Measurements from ENCODE around the gene PNN. TPM values are rescaled to one million over a fixed set of nuclear protein-coding genes. Genes with fewer than 3 reads are reported as not detected.
A peak's percentile ranks its signal among the peaks of the same experiment; 100 is the strongest.

The PNN gene
- total and polyA plus RNA-seq, 9 of the 15 experiments (the other 6 are each of a cell fraction or from before 2014, with no cell fraction given), result 30.2 to 188 (median 69.7) TPM

GRCh38 chr14:39181693-39182047, 6.6 kb downstream of the PNN start:
- no peak for ATAC-seq

More at GRCh38 chr14:39181693-39182047, 6.6 kb downstream of the PNN start:
- no peak overlapping the region for H3K4me3 ChIP-seq
- in situ Hi-C loops (cut with MboI), result no loop called here
- POLR2A ChIA-PET, result interaction anchor here (0.8 to 1.4 kb wide), 4 partner anchors 9 to 200 kb away, joined by 3 to 11 read pairs (median 4); partner anchors contain the start of gene TRAPPC6B
- peaks cover 22% of the 10 kb centered on the region for H3K79me2 ChIP-seq (ENCODE audit: control insufficient read depth, insufficient read depth, low read length)
- H3K9me3 ChIP-seq (replicated peaks; ENCODE audit: control insufficient read depth, insufficient read depth, low read depth, low read length), result no peaks in the 10 kb centered on the region
- intact Hi-C loops (cut with micrococcal nuclease), result no loop called here
- no peaks in the 10 kb centered on the region; a peak in 1 of 5 replicates for H3K4me1 ChIP-seq (replicated peaks in 1 of 2; ENCODE audit: control insufficient read depth in 2 of 2, insufficient read depth in 2 of 2, low read length in 2 of 2)
- FAIRE-seq (no peak), DNase-seq (ENCODE audit: extremely low read depth in 1 of 4, low spot score in 3 of 4) (no peak)
- TF ChIP-seq RBFOX2 (IDR thresholded peaks at IDR 0.05; ENCODE audit: low read depth, low read length) (peak; percentile 47), FOXM1 (IDR thresholded peaks at IDR 0.05; ENCODE audit: low read depth) (no peak), FOXM1 (CRISPR knock-in tag; IDR thresholded peaks at IDR 0.05; ENCODE audit: low read depth) (no peak), CTBP1 (IDR thresholded peaks at IDR 0.05; ENCODE audit: borderline replicate concordance) (no peak), SUPT5H (IDR thresholded peaks at IDR 0.05) (peak; percentile 24; the same call in 1 of the 2 replicates), HMGXB4 (CRISPR knock-in tag; IDR thresholded peaks at IDR 0.05) (no peak), POLR2A (conservative IDR thresholded peaks at IDR 0.05) (peak; percentile 16), POLR2B (IDR thresholded peaks at IDR 0.05; ENCODE audit: low read depth, partially characterized antibody) (peak; percentile 11), ARHGAP35 (IDR thresholded peaks at IDR 0.05; ENCODE audit: partially characterized antibody) (no peak)
- no TSS peak for BruUV-seq (replicated peaks)
- no peaks in the 10 kb centered on the region for H3K27me3 ChIP-seq (ENCODE audit: control insufficient read depth in 2 of 2, insufficient read depth in 2 of 2, low read length in 2 of 2)
- no peak overlapping the region for H3K27ac ChIP-seq (ENCODE audit: extremely low read depth, low read depth, low read length)
- CTCF ChIA-PET (ENCODE audit: low intra/inter-chr PET ratio), result no interaction called here
- no peaks in the 10 kb centered on the region for H4K20me1 ChIP-seq (replicated peaks; ENCODE audit: control insufficient read depth, insufficient read depth, low read length)
- no peak overlapping the region for H3K4me2 ChIP-seq (ENCODE audit: insufficient read depth, low read length)
- no peak overlapping the region for H2AFZ ChIP-seq (ENCODE audit: low read depth, low read length)
- H3K9ac ChIP-seq (ENCODE audit: insufficient read depth in 1 of 2, low read depth in 2 of 2, low read length in 2 of 2), result no peak overlapping the region
- H3K9me1 ChIP-seq (ENCODE audit: control insufficient read depth, insufficient read depth, low read length), result no peaks in the 10 kb centered on the region
- H3K36me3 ChIP-seq (ENCODE audit: control insufficient read depth, insufficient read depth, low read length), result peaks cover 80% of the 10 kb centered on the region
- 82% methylated on average over 5 of the region's 5 CpGs for WGBS (ENCODE audit: insufficient coverage, low coverage, missing lambda C conversion rate)

All from K562 (cell line).